WTC11 (cell line): ENCODE data around the gene TRPM2. TPM values are rescaled to one million over a fixed set of nuclear protein-coding genes. Genes with fewer than 3 reads are reported as not detected.

ENCODE experiments used
- ATAC-seq: fragments of 200-7000 bp; cut with Tn5 transposase; 2 replicates; pipeline ENCODE4 v1.10.0; 2021; ENCODE audit warnings: mild to moderate bottlenecking, moderate library complexity
- CTCF ChIA-PET: fragments of 300-600 bp; sonication (Branson Sonifier 250); formaldehyde crosslinking; loops from one replicate; lab custom pipeline; 2021; ENCODE audit warnings: antibody characterized with exemption; lab: Charles Lee
- POLR2A ChIA-PET: fragments of 350-600 bp; sonication (Branson Sonifier 250); formaldehyde crosslinking; loops from one replicate; lab custom pipeline; 2021; ENCODE audit warnings: antibody characterized with exemption; lab: Charles Lee
- DNase-seq: peaks from one replicate; pipeline ENCODE4 v3.0.0; 2021; ENCODE audit warnings: low spot score
- H3K27ac Mint-ChIP-seq: 2 replicates; pipeline ENCODE4 v1.8.0; 2021; ENCODE audit warnings: mixed read lengths
- H3K27me3 Mint-ChIP-seq: 2 replicates; pipeline ENCODE4 v1.8.0; 2021; ENCODE audit warnings: low read depth, mild to moderate bottlenecking, moderate library complexity, mixed read lengths
- H3K36me3 Mint-ChIP-seq: 2 replicates; pipeline ENCODE4 v1.8.0; 2021; ENCODE audit warnings: mixed read lengths
- H3K4me1 Mint-ChIP-seq: 2 replicates; pipeline ENCODE4 v1.8.0; 2022; ENCODE audit warnings: mixed read lengths
- H3K4me3 Mint-ChIP-seq: 2 replicates; pipeline ENCODE4 v1.8.0; 2021; ENCODE audit warnings: mild to moderate bottlenecking, moderate library complexity, mixed read lengths
- H3K9me3 Mint-ChIP-seq: 2 replicates; pipeline ENCODE4 v1.8.0; 2021; ENCODE audit warnings: mixed read lengths
- ATF3 ChIP-seq: sonication (generic); formaldehyde crosslinking; conservative IDR thresholded peaks from 2 replicates; pipeline ENCODE4 v1.8.1; 2022; ENCODE audit warnings: mild to moderate bottlenecking, missing genetic modification reagents
- ATF6 ChIP-seq: sonication (generic); formaldehyde crosslinking; IDR thresholded peaks from 2 replicates; pipeline ENCODE4 v1.8.1; 2023; ENCODE audit warnings: mild to moderate bottlenecking, missing genetic modification reagents
- CTCF ChIP-seq: fragments of 200-600 bp; IDR thresholded peaks from 2 replicates; pipeline ENCODE4 v1.8.0; 2022; ENCODE audit warnings: antibody characterized with exemption
- ESRRA ChIP-seq: sonication (generic); formaldehyde crosslinking; IDR thresholded peaks from 2 replicates; pipeline ENCODE4 v1.8.1; 2022; ENCODE audit warnings: mild to moderate bottlenecking, missing genetic modification reagents, borderline replicate concordance
- FOXK1 ChIP-seq: sonication (generic); formaldehyde crosslinking; IDR thresholded peaks from 2 replicates; pipeline ENCODE4 v1.8.0; 2022; ENCODE audit warnings: mild to moderate bottlenecking, moderate library complexity, missing genetic modification reagents
- IRF2 ChIP-seq: sonication (generic); formaldehyde crosslinking; IDR thresholded peaks from 2 replicates; pipeline ENCODE4 v1.8.0; 2022; ENCODE audit warnings: low read depth, missing genetic modification reagents, borderline replicate concordance
- JUN ChIP-seq: sonication (generic); formaldehyde crosslinking; IDR thresholded peaks from 2 replicates; pipeline ENCODE4 v1.8.0; 2023; ENCODE audit warnings: mild to moderate bottlenecking, missing genetic modification reagents
- MYBL2 ChIP-seq: sonication (generic); formaldehyde crosslinking; IDR thresholded peaks from 2 replicates; pipeline ENCODE4 v1.8.1; 2023; ENCODE audit warnings: mild to moderate bottlenecking, moderate library complexity, missing genetic modification reagents
- NFYB ChIP-seq: sonication (generic); formaldehyde crosslinking; conservative IDR thresholded peaks from 2 replicates; pipeline ENCODE4 v1.8.0; 2022; ENCODE audit warnings: low read depth, missing genetic modification reagents
- NR3C1 ChIP-seq: sonication (generic); formaldehyde crosslinking; conservative IDR thresholded peaks from 2 replicates; pipeline ENCODE4 v1.8.1; 2023; ENCODE audit warnings: low read depth, mild to moderate bottlenecking, missing genetic modification reagents
- SMAD3 ChIP-seq: sonication (generic); formaldehyde crosslinking; IDR thresholded peaks from 2 replicates; pipeline ENCODE4 v1.8.0; 2022; ENCODE audit warnings: missing genetic modification reagents, mild to moderate bottlenecking, borderline replicate concordance
- SP1 ChIP-seq: sonication (generic); formaldehyde crosslinking; conservative IDR thresholded peaks from 2 replicates; pipeline ENCODE4 v1.8.1; 2022; ENCODE audit warnings: missing genetic modification reagents
- TCF7 ChIP-seq: sonication (generic); formaldehyde crosslinking; IDR thresholded peaks from 2 replicates; pipeline ENCODE4 v1.8.0; 2022; ENCODE audit warnings: mild to moderate bottlenecking, low read depth, missing genetic modification reagents, moderate library complexity
- ZNF138 ChIP-seq: sonication (generic); formaldehyde crosslinking; conservative IDR thresholded peaks from 2 replicates; pipeline ENCODE4 v1.8.1; 2022; ENCODE audit warnings: mild to moderate bottlenecking, moderate library complexity, missing genetic modification reagents
- ZNF232 ChIP-seq: sonication (generic); formaldehyde crosslinking; IDR thresholded peaks from 2 replicates; pipeline ENCODE4 v1.8.0; 2022; ENCODE audit warnings: mild to moderate bottlenecking, missing genetic modification reagents
- ZNF396 ChIP-seq: fragments of 250-450 bp; sonication (Bioruptor Pico); IDR thresholded peaks from 2 replicates; pipeline ENCODE4 v1.8.0; 2021; ENCODE audit warnings: mild to moderate bottlenecking, moderate library complexity, borderline replicate concordance
- total RNA-seq: library from RNA; stranded (reverse); gene quantifications from 3 replicates; pipeline ENCODE4 v1.2.3, GENCODE V29; 2021
- TF ChIP-seq, protein P1 (sequence below): fragments of 250-450 bp; sonication (Bioruptor Pico); IDR thresholded peaks from 2 replicates; pipeline ENCODE4 v1.9.0; 2021; ENCODE audit warnings: mild to moderate bottlenecking
- TF ChIP-seq, protein P2 (sequence below): fragments of 250-450 bp; sonication (Bioruptor Pico); IDR thresholded peaks from 2 replicates; pipeline ENCODE4 v2.1.2; 2022; ENCODE audit warnings: mild to moderate bottlenecking, moderate library complexity
- TF ChIP-seq, protein P3 (sequence below): sonication (generic); formaldehyde crosslinking; IDR thresholded peaks from 2 replicates; pipeline ENCODE4 v1.8.1; 2023; ENCODE audit warnings: mild to moderate bottlenecking, missing genetic modification reagents, moderate library complexity
- TF ChIP-seq, protein P4 (sequence below): sonication (generic); formaldehyde crosslinking; IDR thresholded peaks from 2 replicates; pipeline ENCODE4 v1.8.1; 2022; ENCODE audit warnings: mild to moderate bottlenecking, moderate library complexity, missing genetic modification reagents

Gene TRPM2
- total RNA-seq, 1 experiment from 2014 or later = 0.92 TPM

DNA sequence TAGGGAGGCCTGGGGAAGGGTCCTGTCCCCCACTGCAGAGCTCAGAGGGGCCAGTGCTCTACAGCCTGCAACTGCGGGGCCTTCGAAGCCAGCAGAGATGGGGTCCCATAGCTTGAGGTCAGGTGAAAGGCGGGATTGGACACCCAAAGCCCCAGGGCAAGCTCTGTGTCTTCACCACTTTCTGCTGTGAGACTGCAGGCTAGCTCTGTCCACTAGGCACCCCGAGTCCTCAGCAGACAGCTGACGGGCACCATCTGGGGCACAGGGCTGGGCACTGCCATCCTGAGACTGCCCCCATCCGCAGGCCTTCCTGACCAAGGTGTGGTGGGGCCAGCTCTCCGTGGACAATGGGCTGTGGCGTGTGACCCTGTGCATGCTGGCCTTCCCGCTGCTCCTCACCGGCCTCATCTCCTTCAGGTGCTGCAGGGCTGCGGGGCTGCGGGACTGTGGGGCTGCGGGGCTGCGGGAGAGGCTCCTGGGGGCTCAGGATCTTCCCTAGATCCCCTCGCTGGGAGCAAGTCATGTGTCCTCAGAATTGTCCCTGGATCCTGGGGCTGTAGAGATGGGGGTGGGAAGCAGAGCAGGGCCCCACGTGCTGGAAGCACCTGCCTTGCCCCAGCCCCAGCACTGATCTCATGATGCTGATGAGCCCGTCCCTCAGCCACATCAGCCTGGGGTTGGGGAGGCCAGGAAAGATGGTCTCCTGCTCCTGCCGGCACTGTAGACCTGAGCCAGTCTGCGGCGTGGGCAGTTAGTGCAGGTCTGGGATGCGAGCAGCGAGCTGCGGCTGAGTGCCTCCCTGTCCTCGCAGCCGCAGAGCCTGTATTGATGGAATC is 46.8 kb downstream of the TRPM2 start:
- ATAC-seq (no peak), DNase-seq (no peak)
- POLR2A ChIA-PET = no interaction called here
- Mint-ChIP-seq H3K4me1 (no peaks in the 10 kb centered on the region), H3K27me3 (no peaks in the 10 kb centered on the region)
- TF ChIP-seq NFYB (CRISPR knock-in tag) = no peak
- no peak for TF ChIP-seq ZNF396 (CRISPR knock-in tag)
- TF ChIP-seq ZNF232 = no peak
- no peak for TF ChIP-seq MYBL2 (CRISPR knock-in tag)
- no peak for TF ChIP-seq ATF6 (CRISPR knock-in tag)
- no peak for TF ChIP-seq CTCF
- TF ChIP-seq JUN (CRISPR knock-in tag) = no peak
- TF ChIP-seq ZNF138 = no peak
- TF ChIP-seq, protein P1, sequence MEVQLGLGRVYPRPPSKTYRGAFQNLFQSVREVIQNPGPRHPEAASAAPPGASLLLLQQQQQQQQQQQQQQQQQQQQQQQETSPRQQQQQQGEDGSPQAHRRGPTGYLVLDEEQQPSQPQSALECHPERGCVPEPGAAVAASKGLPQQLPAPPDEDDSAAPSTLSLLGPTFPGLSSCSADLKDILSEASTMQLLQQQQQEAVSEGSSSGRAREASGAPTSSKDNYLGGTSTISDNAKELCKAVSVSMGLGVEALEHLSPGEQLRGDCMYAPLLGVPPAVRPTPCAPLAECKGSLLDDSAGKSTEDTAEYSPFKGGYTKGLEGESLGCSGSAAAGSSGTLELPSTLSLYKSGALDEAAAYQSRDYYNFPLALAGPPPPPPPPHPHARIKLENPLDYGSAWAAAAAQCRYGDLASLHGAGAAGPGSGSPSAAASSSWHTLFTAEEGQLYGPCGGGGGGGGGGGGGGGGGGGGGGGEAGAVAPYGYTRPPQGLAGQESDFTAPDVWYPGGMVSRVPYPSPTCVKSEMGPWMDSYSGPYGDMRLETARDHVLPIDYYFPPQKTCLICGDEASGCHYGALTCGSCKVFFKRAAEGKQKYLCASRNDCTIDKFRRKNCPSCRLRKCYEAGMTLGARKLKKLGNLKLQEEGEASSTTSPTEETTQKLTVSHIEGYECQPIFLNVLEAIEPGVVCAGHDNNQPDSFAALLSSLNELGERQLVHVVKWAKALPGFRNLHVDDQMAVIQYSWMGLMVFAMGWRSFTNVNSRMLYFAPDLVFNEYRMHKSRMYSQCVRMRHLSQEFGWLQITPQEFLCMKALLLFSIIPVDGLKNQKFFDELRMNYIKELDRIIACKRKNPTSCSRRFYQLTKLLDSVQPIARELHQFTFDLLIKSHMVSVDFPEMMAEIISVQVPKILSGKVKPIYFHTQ = no peak
- TF ChIP-seq, protein P2, sequence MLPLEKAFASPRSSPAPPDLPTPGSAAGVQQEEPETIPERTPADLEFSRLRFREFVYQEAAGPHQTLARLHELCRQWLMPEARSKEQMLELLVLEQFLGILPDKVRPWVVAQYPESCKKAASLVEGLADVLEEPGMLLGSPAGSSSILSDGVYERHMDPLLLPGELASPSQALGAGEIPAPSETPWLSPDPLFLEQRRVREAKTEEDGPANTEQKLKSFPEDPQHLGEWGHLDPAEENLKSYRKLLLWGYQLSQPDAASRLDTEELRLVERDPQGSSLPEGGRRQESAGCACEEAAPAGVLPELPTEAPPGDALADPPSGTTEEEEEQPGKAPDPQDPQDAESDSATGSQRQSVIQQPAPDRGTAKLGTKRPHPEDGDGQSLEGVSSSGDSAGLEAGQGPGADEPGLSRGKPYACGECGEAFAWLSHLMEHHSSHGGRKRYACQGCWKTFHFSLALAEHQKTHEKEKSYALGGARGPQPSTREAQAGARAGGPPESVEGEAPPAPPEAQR = no peak
- TF ChIP-seq ATF3 (CRISPR knock-in tag) = no peak
- no peak for TF ChIP-seq ESRRA (CRISPR knock-in tag)
- TF ChIP-seq, protein P3, sequence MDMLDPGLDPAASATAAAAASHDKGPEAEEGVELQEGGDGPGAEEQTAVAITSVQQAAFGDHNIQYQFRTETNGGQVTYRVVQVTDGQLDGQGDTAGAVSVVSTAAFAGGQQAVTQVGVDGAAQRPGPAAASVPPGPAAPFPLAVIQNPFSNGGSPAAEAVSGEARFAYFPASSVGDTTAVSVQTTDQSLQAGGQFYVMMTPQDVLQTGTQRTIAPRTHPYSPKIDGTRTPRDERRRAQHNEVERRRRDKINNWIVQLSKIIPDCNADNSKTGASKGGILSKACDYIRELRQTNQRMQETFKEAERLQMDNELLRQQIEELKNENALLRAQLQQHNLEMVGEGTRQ (CRISPR knock-in tag) = no peak
- TF ChIP-seq, protein P4, sequence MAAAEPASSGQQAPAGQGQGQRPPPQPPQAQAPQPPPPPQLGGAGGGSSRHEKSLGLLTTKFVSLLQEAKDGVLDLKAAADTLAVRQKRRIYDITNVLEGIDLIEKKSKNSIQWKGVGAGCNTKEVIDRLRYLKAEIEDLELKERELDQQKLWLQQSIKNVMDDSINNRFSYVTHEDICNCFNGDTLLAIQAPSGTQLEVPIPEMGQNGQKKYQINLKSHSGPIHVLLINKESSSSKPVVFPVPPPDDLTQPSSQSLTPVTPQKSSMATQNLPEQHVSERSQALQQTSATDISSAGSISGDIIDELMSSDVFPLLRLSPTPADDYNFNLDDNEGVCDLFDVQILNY (CRISPR knock-in tag) = no peak
- no peak for TF ChIP-seq TCF7 (CRISPR knock-in tag)
- TF ChIP-seq FOXK1 = no peak
- no peak for TF ChIP-seq SMAD3
- TF ChIP-seq NR3C1 (CRISPR knock-in tag) = no peak
- TF ChIP-seq SP1 = no peak
- TF ChIP-seq IRF2 (CRISPR knock-in tag) = no peak
- TF ChIP-seq, all 79 proteins: peak for 0
- Mint-ChIP-seq H3K4me3 (no peak overlapping the region), H3K9me3 (no peaks in the 10 kb centered on the region), H3K36me3 (peaks cover 2% of the 10 kb centered on the region; the same call in 1 of the 2 replicates), H3K27ac (no peak overlapping the region)
- CTCF ChIA-PET = interaction anchor here (1.2 kb wide), 1 partner anchor 31 kb away, joined by 4 read pairs; no protein-coding TSS in a partner anchor
